Stimulated activated CD8-positive, alpha-beta memory T cell treated with anti-CD3 and anti-CD28 coated beads, Interleukin-2, amount 100 ng/mL, for 48 hours (primary cell): Measurements from ENCODE around the gene MYH14.

ENCODE experiments used
- DNase-seq, 2 donors: peaks; one replicate each; pipeline ENCODE4 v3.0.0-alpha.2; 2020; ENCODE audit warnings: low read depth in 2 of 2

MYH14 gene

GRCh38 chr19:50192463-50193211, 10.8 kb upstream of the MYH14 start:
- no peak for DNase-seq

GRCh38 chr19:50195224-50195623, 8.2 kb upstream of the MYH14 start:
- no peak for DNase-seq

- DNase-seq: no peak
These were observed 7.0 kb upstream of the MYH14 start for GRCh38 chr19:50196322-50196932.

GRCh38 chr19:50197348-50197747, 6.1 kb upstream of the MYH14 start:
- DNase-seq: no peak

GRCh38 chr19:50198431-50199258, 4.8 kb upstream of the MYH14 start:
- DNase-seq: no peak

- DNase-seq: no peak
These were observed 4.2 kb upstream of the MYH14 start for GRCh38 chr19:50199259-50199555.

- DNase-seq: no peak
These were observed 1.0 kb upstream of the MYH14 start for GRCh38 chr19:50202386-50202785.

GRCh38 chr19:50202962-50203280, 501 bp upstream of the MYH14 start:
- DNase-seq: no peak

- no peak for DNase-seq
These were observed 633 bp downstream of the MYH14 start for GRCh38 chr19:50204081-50204428.

- no peak for DNase-seq
These were observed 1.6 kb downstream of the MYH14 start for GRCh38 chr19:50204811-50205675.

- no peak for DNase-seq
These were observed 2.3 kb downstream of the MYH14 start for GRCh38 chr19:50205681-50206138.

- no peak for DNase-seq
These were observed 2.8 kb downstream of the MYH14 start for GRCh38 chr19:50206191-50206590.

GRCh38 chr19:50207730-50208129, 4.3 kb downstream of the MYH14 start:
- no peak for DNase-seq

- no peak for DNase-seq
These were observed 5.7 kb downstream of the MYH14 start for GRCh38 chr19:50209131-50209530.

- no peak for DNase-seq
These were observed 7.0 kb downstream of the MYH14 start for GRCh38 chr19:50210425-50210824.

- DNase-seq: no peak
These were observed 10.5 kb downstream of the MYH14 start for GRCh38 chr19:50213925-50214324.

- no peak for DNase-seq
These were observed 11.5 kb downstream of the MYH14 start for GRCh38 chr19:50214699-50215543.

GRCh38 chr19:50215820-50216219, 12.4 kb downstream of the MYH14 start:
- no peak for DNase-seq

- DNase-seq: no peak
These were observed 17.7 kb downstream of the MYH14 start for GRCh38 chr19:50221087-50221486.

- DNase-seq: no peak
These were observed 19.4 kb downstream of the MYH14 start for GRCh38 chr19:50222691-50223438.

GRCh38 chr19:50223439-50223716, 20.0 kb downstream of the MYH14 start:
- no peak for DNase-seq
